Karpas-422 (cell line): ENCODE results near the gene GRK6. TPM values are rescaled to one million over a fixed set of nuclear protein-coding genes. Genes with fewer than 3 reads are reported as not detected.
A peak's percentile ranks its signal among the peaks of the same experiment; 100 is the strongest.

Experiments used
- DNase-seq: peaks from one replicate; pipeline ENCODE4 v3.0.0-alpha.2; 2015
- H2AFZ ChIP-seq: fragments of 200-600 bp; sonication (generic); 2 replicates; pipeline ENCODE4 v1.6.1; 2014; ENCODE audit warnings: antibody characterized with exemption, low read length, mixed read lengths
- H3K27ac ChIP-seq: fragments of 200-600 bp; sonication (generic); 2 replicates; pipeline ENCODE4 v1.5.1; 2014; ENCODE audit warnings: mild to moderate bottlenecking, low read length, moderate library complexity
- H3K27me3 ChIP-seq: fragments of 200-600 bp; sonication (generic); 2 replicates; pipeline ENCODE4 v1.6.1; 2014; ENCODE audit warnings: low read length, mixed read lengths
- H3K36me3 ChIP-seq: fragments of 200-600 bp; sonication (generic); 2 replicates; pipeline ENCODE4 v1.6.1; 2014; ENCODE audit warnings: low read length, mixed read lengths; ENCODE audit not compliant: insufficient read depth
- H3K4me1 ChIP-seq: fragments of 200-600 bp; sonication (generic); 2 replicates; pipeline ENCODE4 v1.6.1; 2014; ENCODE audit warnings: mild to moderate bottlenecking, low read length, mixed read lengths
- H3K4me2 ChIP-seq: fragments of 200-600 bp; sonication (generic); 2 replicates; pipeline ENCODE4 v1.6.1; 2014; ENCODE audit warnings: low read length, low read depth, mild to moderate bottlenecking; ENCODE audit not compliant: poor library complexity, severe bottlenecking
- H3K4me3 ChIP-seq: fragments of 200-600 bp; sonication (generic); 2 replicates; pipeline ENCODE4 v1.5.1; 2014; ENCODE audit warnings: mild to moderate bottlenecking, antibody characterized with exemption, low read length, mixed read lengths
- H3K79me2 ChIP-seq: fragments of 200-600 bp; sonication (generic); 2 replicates; pipeline ENCODE4 v1.6.1; 2014; ENCODE audit warnings: mild to moderate bottlenecking, low read length, mixed read lengths
- H3K9ac ChIP-seq: fragments of 200-600 bp; sonication (generic); 2 replicates; pipeline ENCODE4 v1.6.0; 2014; ENCODE audit warnings: low read length
- H3K9me2 ChIP-seq: fragments of 200-600 bp; sonication (generic), shearing (Covaris generic); replicated peaks from 2 replicates; pipeline ENCODE4 v1.6.0; 2014; ENCODE audit warnings: mild to moderate bottlenecking, low read length, moderate library complexity; ENCODE audit not compliant: insufficient read depth
- H3K9me3 ChIP-seq: fragments of 300-700, 200-600 bp; sonication (generic); 2 replicates; pipeline ENCODE4 v1.6.1; 2014; ENCODE audit warnings: low read length, mixed read lengths
- H4K20me1 ChIP-seq: fragments of 200-600 bp; sonication (generic); 2 replicates; pipeline ENCODE4 v1.6.1; 2014; ENCODE audit warnings: mild to moderate bottlenecking, antibody characterized with exemption, low read length, low read depth; ENCODE audit not compliant: insufficient read depth
- total RNA-seq: library from RNA; depleted of rRNA; stranded (reverse); fragments of >200 nt; shearing (Covaris generic); gene quantifications from 2 replicates; pipeline ENCODE4 v1.2.3, GENCODE V29; 2014; ENCODE audit warnings: low replicate concordance

GRK6 gene
- total RNA-seq, 1 experiment from 2014 or later, result 45.5 TPM

DNA sequence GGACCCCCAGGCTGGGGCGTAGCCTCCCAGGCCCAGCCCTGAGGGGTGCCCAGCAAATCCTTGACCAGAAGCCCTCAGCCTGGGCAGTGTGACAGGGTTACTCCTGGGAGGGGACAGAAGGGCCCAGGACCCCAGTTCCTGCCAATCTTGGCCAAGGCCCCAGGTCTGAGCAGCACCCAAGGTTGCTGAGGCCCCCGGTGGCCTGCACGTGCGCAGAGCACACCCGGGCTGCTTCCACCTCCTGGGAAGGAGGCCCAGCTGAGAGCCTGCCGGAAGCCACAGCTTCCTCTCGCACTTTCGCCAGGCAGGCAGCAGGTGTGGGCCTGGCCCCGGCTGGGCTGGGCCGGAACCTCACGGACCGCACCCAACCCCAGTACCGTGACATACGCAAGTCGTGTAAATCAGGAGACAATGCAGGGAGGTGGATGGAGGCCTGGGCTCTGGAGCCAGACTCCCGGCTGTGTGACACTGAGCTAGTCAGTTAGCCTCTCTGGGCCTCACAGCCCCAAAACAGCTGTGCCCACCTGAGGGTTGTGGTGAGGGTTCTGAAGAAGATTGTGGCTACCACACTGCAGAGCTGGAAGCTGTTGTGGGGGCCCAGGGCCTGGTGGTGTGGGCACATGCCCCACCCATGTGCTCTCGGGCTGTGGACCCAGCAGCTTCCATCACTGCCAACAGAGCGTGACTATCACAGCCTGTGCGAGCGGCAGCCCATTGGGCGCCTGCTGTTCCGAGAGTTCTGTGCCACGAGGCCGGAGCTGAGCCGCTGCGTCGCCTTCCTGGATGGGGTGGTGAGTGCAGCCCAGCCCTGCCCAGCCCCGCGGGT lies 5.1 kb downstream of the GRK6 start:
- Histone ChIP-seq H3K27me3 (no peaks in the 10 kb centered on the region), H3K36me3 (peaks cover 27% of the 10 kb centered on the region), H2AFZ (no peak overlapping the region), H3K9me3 (no peaks in the 10 kb centered on the region), H3K4me1 (peaks cover 49% of the 10 kb centered on the region), H3K27ac (peak overlapping the region; percentile 84), H3K4me2 (peak overlapping the region; percentile 95), H4K20me1 (peaks cover 20% of the 10 kb centered on the region; the same call in 1 of the 2 replicates), H3K9ac (peak overlapping the region; percentile 92), H3K4me3 (peak overlapping the region; percentile 90; the same call in 1 of the 2 replicates), H3K79me2 (peaks cover 49% of the 10 kb centered on the region), H3K9me2 (no peaks in the 10 kb centered on the region)
- DNase-seq, result peak; percentile 80

DNA sequence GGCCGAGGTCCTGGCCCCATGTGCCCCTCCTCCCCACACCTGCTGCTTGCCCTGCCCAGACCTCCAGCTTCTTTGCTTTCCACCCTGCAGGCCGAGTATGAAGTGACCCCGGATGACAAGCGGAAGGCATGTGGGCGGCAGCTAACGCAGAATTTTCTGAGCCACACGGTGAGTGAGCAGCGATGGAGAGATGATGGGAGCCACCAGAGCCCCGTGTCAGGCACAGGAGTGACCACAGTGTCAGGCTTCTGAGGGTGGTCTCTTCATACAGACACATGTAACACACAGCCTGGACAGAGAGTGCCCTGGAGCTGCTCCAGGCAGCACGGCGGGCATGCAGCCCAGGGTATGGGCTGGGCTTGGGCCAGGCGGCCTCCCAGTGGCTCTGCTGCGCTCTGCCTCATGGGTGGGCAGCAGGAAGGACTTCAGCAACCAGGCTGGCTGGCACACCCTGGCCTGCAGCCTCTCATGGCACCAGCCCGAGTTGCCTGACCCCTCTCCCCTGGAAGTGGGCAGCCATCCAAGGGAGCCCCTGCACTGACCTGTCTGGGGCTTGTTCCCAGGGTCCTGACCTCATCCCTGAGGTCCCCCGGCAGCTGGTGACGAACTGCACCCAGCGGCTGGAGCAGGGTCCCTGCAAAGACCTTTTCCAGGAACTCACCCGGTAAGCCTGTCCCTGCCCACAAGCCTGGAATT lies 5.8 kb downstream of the GRK6 start:
- H3K4me2 ChIP-seq, result no peak overlapping the region
- H3K9ac ChIP-seq, result no peak overlapping the region
- H3K4me3 ChIP-seq, result no peak overlapping the region
- H2AFZ ChIP-seq, result no peak overlapping the region
- no peaks in the 10 kb centered on the region for H3K27me3 ChIP-seq
- peak overlapping the region; percentile 84 for H3K27ac ChIP-seq
- peaks cover 15% of the 10 kb centered on the region; the same call in 1 of the 2 replicates for H4K20me1 ChIP-seq
- H3K36me3 ChIP-seq, result peaks cover 27% of the 10 kb centered on the region
- peaks cover 46% of the 10 kb centered on the region for H3K4me1 ChIP-seq
- no peaks in the 10 kb centered on the region for H3K9me2 ChIP-seq
- H3K79me2 ChIP-seq, result peaks cover 43% of the 10 kb centered on the region
- no peaks in the 10 kb centered on the region for H3K9me3 ChIP-seq
- DNase-seq, result no peak

DNA sequence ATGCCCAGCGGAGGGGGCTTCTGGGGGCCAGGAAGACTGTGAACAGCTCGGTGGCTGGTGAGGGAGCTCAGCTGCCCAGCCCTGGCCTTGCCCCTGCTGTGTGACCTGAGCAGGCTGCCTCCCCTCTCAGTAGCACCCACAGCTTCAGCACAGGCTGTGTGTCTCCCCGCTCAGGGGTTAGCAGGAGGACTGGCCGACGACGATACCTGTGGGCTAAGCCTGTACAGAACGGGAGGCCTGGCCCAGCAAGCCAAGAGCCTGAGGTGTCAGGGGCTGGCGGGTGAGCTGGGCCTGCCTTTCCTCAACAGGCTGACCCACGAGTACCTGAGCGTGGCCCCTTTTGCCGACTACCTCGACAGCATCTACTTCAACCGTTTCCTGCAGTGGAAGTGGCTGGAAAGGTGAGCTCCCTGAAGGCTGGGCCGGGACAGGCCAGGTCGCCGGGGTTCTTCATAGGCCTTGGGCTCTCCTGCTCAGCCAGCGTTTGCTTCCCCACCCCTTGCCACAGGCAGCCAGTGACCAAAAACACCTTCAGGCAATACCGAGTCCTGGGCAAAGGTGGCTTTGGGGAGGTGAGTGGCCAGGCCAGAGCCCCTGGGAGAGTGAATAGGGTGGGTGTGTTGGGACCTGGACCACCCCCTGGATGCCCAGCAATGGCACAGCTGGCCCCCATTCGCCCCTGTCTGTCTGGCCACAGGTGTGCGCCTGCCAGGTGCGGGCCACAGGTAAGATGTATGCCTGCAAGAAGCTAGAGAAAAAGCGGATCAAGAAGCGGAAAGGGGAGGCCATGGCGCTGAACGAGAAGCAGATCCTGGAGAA lies 6.6 kb downstream of the GRK6 start:
- Histone ChIP-seq H3K27ac (no peak overlapping the region), H3K9me2 (no peaks in the 10 kb centered on the region), H3K4me3 (no peak overlapping the region), H4K20me1 (peaks cover 9% of the 10 kb centered on the region; the same call in 1 of the 2 replicates), H3K9ac (no peak overlapping the region), H3K4me1 (peaks cover 39% of the 10 kb centered on the region), H3K4me2 (no peak overlapping the region), H3K36me3 (peaks cover 27% of the 10 kb centered on the region), H3K79me2 (peaks cover 35% of the 10 kb centered on the region), H3K9me3 (no peaks in the 10 kb centered on the region), H2AFZ (no peak overlapping the region), H3K27me3 (no peaks in the 10 kb centered on the region)
- no peak for DNase-seq

DNA sequence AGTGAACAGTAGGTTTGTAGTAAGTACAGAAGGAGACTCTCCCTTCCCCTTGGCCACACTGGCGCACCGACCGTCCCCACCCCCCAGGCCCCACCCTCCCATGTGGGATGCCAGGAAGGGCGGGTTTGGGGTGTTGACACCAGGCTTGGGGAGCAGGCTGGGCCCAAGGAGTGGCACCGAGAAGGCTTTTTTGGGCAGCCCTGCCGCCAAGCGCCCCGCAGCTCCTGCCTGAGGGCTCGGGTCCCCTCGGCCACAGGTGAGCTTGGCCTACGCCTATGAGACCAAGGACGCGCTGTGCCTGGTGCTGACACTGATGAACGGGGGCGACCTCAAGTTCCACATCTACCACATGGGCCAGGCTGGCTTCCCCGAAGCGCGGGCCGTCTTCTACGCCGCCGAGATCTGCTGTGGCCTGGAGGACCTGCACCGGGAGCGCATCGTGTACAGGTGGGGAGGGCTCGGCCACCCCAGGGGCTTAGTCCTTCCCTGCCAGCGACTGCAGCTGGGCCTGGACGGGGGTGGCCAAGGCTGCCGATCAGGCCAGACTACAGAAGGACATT lies 7.3 kb downstream of the GRK6 start:
- peaks cover 28% of the 10 kb centered on the region for H3K79me2 ChIP-seq
- H3K4me2 ChIP-seq, result no peak overlapping the region
- no peak overlapping the region for H3K4me3 ChIP-seq
- peaks cover 27% of the 10 kb centered on the region for H3K36me3 ChIP-seq
- peaks cover 2% of the 10 kb centered on the region; the same call in 1 of the 2 replicates for H4K20me1 ChIP-seq
- DNase-seq, result no peak
- H3K9me2 ChIP-seq, result no peaks in the 10 kb centered on the region
- H3K9ac ChIP-seq, result no peak overlapping the region
- H3K9me3 ChIP-seq, result no peaks in the 10 kb centered on the region
- H2AFZ ChIP-seq, result no peak overlapping the region
- H3K27ac ChIP-seq, result no peak overlapping the region
- H3K27me3 ChIP-seq, result no peaks in the 10 kb centered on the region
- H3K4me1 ChIP-seq, result peaks cover 32% of the 10 kb centered on the region

DNA sequence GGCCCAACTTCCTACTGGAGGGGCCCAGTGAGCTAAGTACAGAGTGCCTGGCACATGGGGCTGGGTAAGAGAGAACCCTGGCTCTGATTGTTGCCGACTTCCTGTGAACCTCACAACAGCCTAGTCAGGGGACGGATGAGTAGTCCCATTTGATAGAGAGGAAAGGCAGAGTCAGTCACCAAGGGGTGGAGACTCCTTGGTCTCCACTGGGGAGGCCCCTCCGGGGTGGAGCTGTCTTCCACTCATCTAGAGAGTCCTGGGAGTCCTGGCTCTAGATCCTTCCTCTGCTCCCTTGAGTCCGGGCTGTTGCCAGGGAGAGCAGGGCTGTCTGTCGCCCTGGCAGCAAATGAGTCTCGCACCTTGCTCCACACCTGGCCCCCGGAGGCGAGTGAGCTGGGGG lies 8.0 kb downstream of the GRK6 start:
- Histone ChIP-seq H3K4me3 (no peak overlapping the region), H3K27ac (no peak overlapping the region), H4K20me1 (no peaks in the 10 kb centered on the region; the same call in 1 of the 2 replicates), H3K79me2 (peaks cover 21% of the 10 kb centered on the region), H3K9me2 (no peaks in the 10 kb centered on the region), H3K27me3 (no peaks in the 10 kb centered on the region), H3K4me1 (peaks cover 25% of the 10 kb centered on the region), H2AFZ (no peak overlapping the region), H3K9ac (no peak overlapping the region), H3K9me3 (no peaks in the 10 kb centered on the region), H3K4me2 (no peak overlapping the region), H3K36me3 (peaks cover 31% of the 10 kb centered on the region)
- no peak for DNase-seq

DNA sequence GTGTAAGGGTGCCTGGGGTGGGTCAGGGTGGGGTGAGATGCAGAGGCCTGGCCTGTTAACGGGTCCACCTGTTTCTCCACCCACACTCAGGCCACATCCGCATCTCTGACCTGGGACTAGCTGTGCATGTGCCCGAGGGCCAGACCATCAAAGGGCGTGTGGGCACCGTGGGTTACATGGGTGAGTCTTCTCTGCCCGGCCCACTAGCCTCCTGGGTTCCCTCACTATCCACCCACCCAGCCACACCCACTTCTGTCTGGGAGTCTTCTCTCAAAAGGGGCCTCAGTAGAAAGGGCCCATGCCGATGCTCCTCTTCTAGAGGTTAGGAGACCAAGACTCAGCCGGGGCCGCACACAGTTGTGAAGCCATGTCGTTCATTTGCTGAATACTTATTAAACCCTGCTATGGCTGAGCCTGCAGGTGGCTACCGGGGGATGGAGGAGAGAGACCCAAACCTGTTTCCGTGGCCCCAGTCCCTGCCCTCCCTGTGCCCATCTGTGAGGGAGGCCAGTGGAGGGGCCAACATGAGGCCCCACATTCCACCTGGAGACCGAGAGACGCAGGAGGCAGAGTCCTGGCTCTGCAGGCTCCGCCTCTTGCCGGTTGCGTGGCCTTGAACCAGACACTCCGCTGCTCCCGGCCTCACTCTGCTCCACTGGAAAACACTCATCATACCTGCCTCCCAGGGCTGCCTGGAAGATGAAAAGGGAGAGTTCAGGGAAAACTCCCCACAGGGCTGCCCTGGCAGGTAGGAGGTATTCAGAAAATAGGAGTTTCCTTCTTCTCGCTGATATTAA lies 8.7 kb downstream of the GRK6 start:
- Histone ChIP-seq H2AFZ (no peak overlapping the region), H3K4me2 (no peak overlapping the region), H3K4me3 (no peak overlapping the region), H3K27ac (no peak overlapping the region), H3K9me2 (no peaks in the 10 kb centered on the region), H3K9me3 (no peaks in the 10 kb centered on the region), H3K36me3 (peaks cover 31% of the 10 kb centered on the region), H3K4me1 (peaks cover 18% of the 10 kb centered on the region), H3K9ac (no peak overlapping the region), H3K27me3 (no peaks in the 10 kb centered on the region), H4K20me1 (no peaks in the 10 kb centered on the region; the same call in 1 of the 2 replicates), H3K79me2 (peaks cover 14% of the 10 kb centered on the region)
- DNase-seq, result no peak

DNA sequence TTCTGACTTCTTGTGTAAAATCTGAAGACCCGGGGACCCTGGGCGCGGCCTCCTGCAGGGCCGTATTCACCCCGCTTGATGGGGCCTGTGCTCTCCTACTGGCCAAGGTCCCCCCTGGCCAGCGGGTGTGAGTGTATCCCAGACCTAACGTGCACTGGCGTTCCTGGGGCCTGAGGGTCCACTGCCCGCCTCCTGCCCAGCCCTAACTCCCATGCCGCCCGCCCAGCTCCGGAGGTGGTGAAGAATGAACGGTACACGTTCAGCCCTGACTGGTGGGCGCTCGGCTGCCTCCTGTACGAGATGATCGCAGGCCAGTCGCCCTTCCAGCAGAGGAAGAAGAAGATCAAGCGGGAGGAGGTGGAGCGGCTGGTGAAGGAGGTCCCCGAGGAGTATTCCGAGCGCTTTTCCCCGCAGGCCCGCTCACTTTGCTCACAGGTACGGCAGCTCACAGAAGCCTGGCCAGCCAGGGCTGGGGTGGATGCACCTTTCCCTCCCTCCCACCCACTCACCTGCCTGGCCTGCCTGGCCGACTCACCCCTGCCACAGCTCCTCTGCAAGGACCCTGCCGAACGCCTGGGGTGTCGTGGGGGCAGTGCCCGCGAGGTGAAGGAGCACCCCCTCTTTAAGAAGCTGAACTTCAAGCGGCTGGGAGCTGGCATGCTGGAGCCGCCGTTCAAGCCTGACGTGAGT lies 9.5 kb downstream of the GRK6 start:
- H3K36me3 ChIP-seq, result peaks cover 31% of the 10 kb centered on the region
- no peak overlapping the region for H3K27ac ChIP-seq
- no peak overlapping the region for H3K4me2 ChIP-seq
- H2AFZ ChIP-seq, result no peak overlapping the region
- H3K4me1 ChIP-seq, result peaks cover 10% of the 10 kb centered on the region
- H4K20me1 ChIP-seq, result no peaks in the 10 kb centered on the region
- H3K4me3 ChIP-seq, result no peak overlapping the region
- H3K9me2 ChIP-seq, result no peaks in the 10 kb centered on the region
- H3K9me3 ChIP-seq, result no peaks in the 10 kb centered on the region
- H3K9ac ChIP-seq, result no peak overlapping the region
- peaks cover 6% of the 10 kb centered on the region; the same call in 1 of the 2 replicates for H3K79me2 ChIP-seq
- DNase-seq, result no peak
- no peaks in the 10 kb centered on the region for H3K27me3 ChIP-seq
